Epithelial cell of esophagus (primary cell): ENCODE data around the gene PNMA1.

Experiments
- DNase-seq: peaks from one replicate; pipeline ENCODE4 v3.0.0; 2010; ENCODE audit warnings: low read depth
- H3K4me3 ChIP-seq: 2 replicates; pipeline ENCODE4 v1.5.1; 2011; ENCODE audit warnings: mild to moderate bottlenecking, low read length, control low read depth
- CTCF ChIP-seq: IDR thresholded peaks from 2 replicates; pipeline ENCODE4 v1.5.1; 2011; ENCODE audit warnings: low read depth, mild to moderate bottlenecking, low read length, control low read depth, inconsistent platforms; ENCODE audit not compliant: insufficient read depth; ENCODE audit errors: missing control alignments

The PNMA1 gene

GRCh38 chr14:73724696-73725095 lies 10.5 kb upstream of the PNMA1 start:
- H3K4me3 ChIP-seq, result no peak overlapping the region
- DNase-seq, result no peak
- no peak for TF ChIP-seq CTCF

DNA sequence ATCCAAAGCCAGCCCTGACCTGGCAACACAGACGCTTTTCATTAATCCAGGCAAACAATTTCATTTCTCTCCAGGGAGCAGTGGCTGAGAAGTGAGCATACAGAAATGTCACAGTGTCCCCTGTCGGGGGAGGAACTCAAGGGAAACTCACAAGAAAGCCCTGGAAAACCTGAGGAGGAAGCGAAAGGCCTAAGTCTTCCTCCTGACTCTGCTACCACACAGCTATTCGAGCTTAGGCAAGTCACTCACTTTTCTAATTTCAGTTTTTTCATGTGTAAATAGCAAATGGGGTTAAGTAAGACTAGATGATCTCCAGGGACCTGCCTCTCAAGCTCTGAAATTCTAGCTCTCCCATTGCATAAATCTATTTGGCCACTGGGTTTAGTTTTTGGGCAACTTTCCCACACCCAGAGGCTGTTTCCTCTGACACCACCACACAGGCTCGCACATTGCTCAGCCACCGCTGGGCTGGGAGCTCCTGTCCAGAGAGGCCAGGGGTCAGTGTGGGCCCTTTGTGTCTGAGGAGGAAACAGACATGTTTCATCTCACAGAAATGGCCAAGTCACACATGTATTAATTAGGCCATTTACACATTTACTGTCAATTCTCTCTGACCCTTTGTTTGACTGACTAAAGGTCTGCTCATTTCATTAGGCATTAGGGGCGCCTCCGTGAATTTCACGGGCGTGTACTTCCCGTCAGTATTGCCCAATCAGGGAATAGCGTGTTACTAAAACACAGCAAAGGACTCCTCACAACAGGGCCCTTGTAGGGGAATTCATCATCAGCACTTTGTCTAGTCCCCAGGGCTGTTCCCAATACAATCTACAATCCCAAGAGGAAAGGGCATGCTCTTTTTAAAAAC lies 9.8 kb upstream of the PNMA1 start:
- no peak overlapping the region for H3K4me3 ChIP-seq
- peak; percentile 89 for DNase-seq
- no peak for TF ChIP-seq CTCF

DNA sequence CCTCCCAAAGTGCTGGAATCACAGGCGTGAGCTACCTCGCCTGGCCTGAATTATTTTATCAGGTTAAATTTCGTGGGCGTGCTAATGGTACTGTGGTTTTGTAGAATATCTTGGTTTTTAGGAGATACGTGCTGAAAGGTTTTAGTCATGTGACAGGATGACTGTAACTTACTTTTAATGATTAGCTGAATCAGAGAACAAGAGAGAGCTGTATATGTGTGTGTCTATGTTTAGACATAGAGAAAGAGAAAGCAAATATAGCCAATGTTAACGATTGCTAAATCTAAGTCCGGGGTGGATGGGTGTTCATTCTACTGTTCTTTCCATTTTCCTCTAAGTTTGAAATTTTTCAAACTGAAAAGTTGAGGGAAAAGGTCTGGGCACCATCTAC lies 9.2 kb upstream of the PNMA1 start:
- no peak for TF ChIP-seq CTCF
- DNase-seq, result no peak
- H3K4me3 ChIP-seq, result no peak overlapping the region

- H3K4me3 ChIP-seq, result no peak overlapping the region
- no peak for TF ChIP-seq CTCF
- no peak for DNase-seq
Observed at GRCh38 chr14:73722581-73722980, 8.4 kb upstream of the PNMA1 start.

DNA sequence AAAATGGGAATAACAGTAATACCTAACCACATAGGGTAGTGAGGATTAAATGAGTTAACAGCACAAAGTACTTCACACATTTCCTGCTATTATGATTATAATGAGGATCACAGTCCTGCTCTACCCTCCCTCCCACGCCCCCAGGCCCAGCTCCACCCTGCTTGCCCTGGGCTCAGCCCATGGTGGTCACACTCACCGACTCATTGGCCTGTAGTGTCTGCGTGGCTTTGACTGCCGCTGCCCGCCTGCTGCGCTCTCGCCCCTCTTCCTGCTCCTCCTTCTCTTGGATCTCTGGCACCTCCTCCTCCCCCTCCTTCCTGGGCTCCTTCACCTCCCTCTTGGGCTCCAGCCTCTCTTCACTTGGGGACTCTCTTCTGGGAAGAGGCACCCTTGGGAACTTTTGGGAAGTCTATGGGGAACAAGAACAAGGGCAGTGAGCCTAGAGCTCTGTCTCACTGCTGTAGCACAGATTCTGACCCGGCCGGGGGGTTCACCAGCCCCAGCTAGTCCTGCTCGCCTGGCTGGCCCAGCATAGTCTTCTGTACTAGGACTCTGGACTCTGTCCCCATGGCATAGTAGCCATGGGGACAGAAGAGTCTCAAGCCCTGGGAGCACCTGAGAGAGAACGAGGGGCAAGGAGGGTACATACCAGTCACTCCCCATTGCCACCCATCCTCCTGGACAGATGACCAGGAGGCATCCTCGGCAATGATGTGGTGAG lies 7.1 kb upstream of the PNMA1 start:
- no peak for DNase-seq
- TF ChIP-seq CTCF, result no peak

DNA sequence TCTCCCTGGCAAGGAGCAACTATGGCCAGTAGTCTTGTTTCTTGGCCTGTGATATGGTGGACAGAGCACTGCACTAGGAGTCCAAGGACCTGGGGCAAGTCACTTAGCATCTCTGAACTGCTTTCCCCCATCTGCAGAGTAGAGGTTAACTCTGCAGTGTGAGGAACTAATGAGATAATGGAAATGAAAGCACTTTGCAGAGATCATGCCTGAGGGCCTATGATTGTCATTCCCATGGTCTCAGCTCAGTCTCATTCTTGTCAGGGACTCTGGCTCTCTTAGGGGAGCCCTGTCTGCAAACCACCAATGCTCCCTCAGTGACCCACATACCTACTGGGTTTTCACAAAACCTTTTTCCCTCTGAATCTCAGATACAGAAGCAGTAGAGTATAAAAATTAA lies 6.5 kb upstream of the PNMA1 start:
- no peak for DNase-seq
- no peak overlapping the region for H3K4me3 ChIP-seq
- TF ChIP-seq CTCF, result no peak

More for the DNA sequence above, 7.1 kb upstream of the PNMA1 start:
- H3K4me3 ChIP-seq, result no peak overlapping the region
